Thymus (tissue), 11 donors: ENCODE data around the gene EGFR. TPM values are rescaled to one million over a fixed set of nuclear protein-coding genes. Genes with fewer than 3 reads are reported as not detected.

ENCODE experiments used
- DNase-seq, 9 donors: peaks; one replicate each; pipeline ENCODE4 v3.0.0-alpha.2; 2013; ENCODE audit warnings: low spot score in 9 of 9, low read depth in 6 of 9, missing footprints in 1 of 9
- H3K27ac ChIP-seq, 2 donors: one replicate each; pipeline ENCODE4 v1.5.1; 2013; ENCODE audit warnings: control low read depth in 1 of 2, low read depth in 1 of 2, low read length in 1 of 2, mild to moderate bottlenecking in 1 of 2, moderate library complexity in 1 of 2
- H3K27me3 ChIP-seq, 2 donors: one replicate each; pipeline ENCODE4 v1.5.1; 2013; ENCODE audit warnings: low read length in 1 of 2; ENCODE audit not compliant: control insufficient read depth in 2 of 2, insufficient read depth in 1 of 2
- H3K36me3 ChIP-seq, 2 donors: one replicate each; pipeline ENCODE4 v1.5.1; 2013; ENCODE audit warnings: low read length in 1 of 2, mild to moderate bottlenecking in 1 of 2, moderate library complexity in 1 of 2; ENCODE audit not compliant: control insufficient read depth in 2 of 2, insufficient read depth in 2 of 2
- H3K4me1 ChIP-seq, 2 donors: one replicate each; pipeline ENCODE4 v1.5.1; 2013; ENCODE audit warnings: low read length in 2 of 2; ENCODE audit not compliant: control insufficient read depth in 2 of 2, insufficient read depth in 2 of 2
- H3K4me3 ChIP-seq, 2 donors: one replicate each; pipeline ENCODE4 v1.5.1; 2013; ENCODE audit warnings: low read length in 2 of 2, control low read depth in 1 of 2, mild to moderate bottlenecking in 1 of 2
- H3K9me3 ChIP-seq, 2 donors: one replicate each; pipeline ENCODE4 v1.5.1; 2013; ENCODE audit warnings: low read length in 1 of 2, mild to moderate bottlenecking in 1 of 2; ENCODE audit not compliant: control insufficient read depth in 2 of 2, insufficient read depth in 1 of 2
- WGBS: extraction: QIAGEN DNeasy Blood & Tissue Kit; methylation state at CpG from one replicate; pipeline ENCODE4 v1.1.7; 2013; 5-methylcytosine and 5-hydroxymethylcytosine counted together
- polyA plus RNA-seq: library from polyadenylated mRNA; stranded (reverse); fragments of 200-250 nt; gene quantifications from one replicate; pipeline ENCODE4 v1.2.3, GENCODE V29; 2013
- total RNA-seq: library from RNA; stranded (reverse); fragments of 120-200 nt; gene quantifications from one replicate; pipeline ENCODE4 v1.2.4, GENCODE V29; 2013
- donor health status: healthy.

The EGFR gene
- total and polyA plus RNA-seq, 2 donors, result 14.2 to 19.5 TPM

- H3K4me3 ChIP-seq, result no peak overlapping the region
- no peaks in the 10 kb centered on the region for H3K36me3 ChIP-seq
- no peaks in the 10 kb centered on the region for H3K27me3 ChIP-seq
- H3K9me3 ChIP-seq, result no peaks in the 10 kb centered on the region
- no peak for DNase-seq
- WGBS, result 83% methylated on average over 15 of the region's 15 CpGs
- H3K4me1 ChIP-seq, result no peaks in the 10 kb centered on the region
- H3K27ac ChIP-seq, result no peak overlapping the region
Measured at GRCh38 chr7:55237156-55237893, 218.5 kb downstream of the EGFR start.

GRCh38 chr7:55239406-55239805 lies 220.6 kb downstream of the EGFR start:
- no peaks in the 10 kb centered on the region for H3K36me3 ChIP-seq
- H3K9me3 ChIP-seq, result no peaks in the 10 kb centered on the region
- no peak overlapping the region for H3K4me3 ChIP-seq
- H3K27ac ChIP-seq, result no peak overlapping the region
- no peaks in the 10 kb centered on the region for H3K27me3 ChIP-seq
- no peak for DNase-seq
- H3K4me1 ChIP-seq, result no peaks in the 10 kb centered on the region
- 87% methylated on average over 3 of the region's 3 CpGs for WGBS

- DNase-seq, result no peak
- Histone ChIP-seq H3K27ac (no peak overlapping the region), H3K36me3 (no peaks in the 10 kb centered on the region), H3K4me3 (no peak overlapping the region), H3K9me3 (no peaks in the 10 kb centered on the region), H3K4me1 (no peaks in the 10 kb centered on the region), H3K27me3 (no peaks in the 10 kb centered on the region)
- 89% methylated on average over 16 of the region's 16 CpGs for WGBS
Measured at GRCh38 chr7:55240418-55241142, 221.8 kb downstream of the EGFR start.

- H3K27ac ChIP-seq, result no peak overlapping the region
Measured at GRCh38 chr7:55241958-55242357, 223.1 kb downstream of the EGFR start.

GRCh38 chr7:55242613-55243012 lies 223.8 kb downstream of the EGFR start:
- H3K4me3 ChIP-seq, result no peak overlapping the region
- no peak overlapping the region for H3K27ac ChIP-seq
- no peaks in the 10 kb centered on the region for H3K9me3 ChIP-seq
- H3K4me1 ChIP-seq, result no peaks in the 10 kb centered on the region
- WGBS, result 84% methylated on average over 2 of the region's 2 CpGs
- no peaks in the 10 kb centered on the region for H3K27me3 ChIP-seq
- no peak for DNase-seq
- no peaks in the 10 kb centered on the region for H3K36me3 ChIP-seq

More at GRCh38 chr7:55241958-55242357, 223.1 kb downstream of the EGFR start:
- no peaks in the 10 kb centered on the region for H3K9me3 ChIP-seq
- H3K4me3 ChIP-seq, result no peak overlapping the region
- H3K36me3 ChIP-seq, result no peaks in the 10 kb centered on the region
- no peaks in the 10 kb centered on the region for H3K4me1 ChIP-seq
- H3K27me3 ChIP-seq, result no peaks in the 10 kb centered on the region
- no peak for DNase-seq
- WGBS, result 98% methylated on average over 6 of the region's 6 CpGs

GRCh38 chr7:55244006-55244745 lies 225.4 kb downstream of the EGFR start:
- no peaks in the 10 kb centered on the region for H3K36me3 ChIP-seq
- H3K4me1 ChIP-seq, result no peaks in the 10 kb centered on the region
- WGBS, result 94% methylated on average over 13 of the region's 13 CpGs
- H3K9me3 ChIP-seq, result no peaks in the 10 kb centered on the region
- H3K27ac ChIP-seq, result no peak overlapping the region
- no peaks in the 10 kb centered on the region for H3K27me3 ChIP-seq
- no peak for DNase-seq
- no peak overlapping the region for H3K4me3 ChIP-seq

GRCh38 chr7:55245271-55245723 lies 226.5 kb downstream of the EGFR start:
- 93% methylated on average over 11 of the region's 11 CpGs for WGBS
- Histone ChIP-seq H3K9me3 (no peaks in the 10 kb centered on the region), H3K36me3 (no peaks in the 10 kb centered on the region), H3K27me3 (peaks cover 0 to 2% of the 10 kb centered on the region in 2 donors), H3K4me1 (no peaks in the 10 kb centered on the region), H3K27ac (no peak overlapping the region), H3K4me3 (no peak overlapping the region)
- DNase-seq, result no peak

- Histone ChIP-seq H3K4me3 (no peak overlapping the region), H3K27ac (no peak overlapping the region), H3K9me3 (no peaks in the 10 kb centered on the region), H3K4me1 (no peaks in the 10 kb centered on the region), H3K27me3 (peaks cover 0 to 2% of the 10 kb centered on the region in 2 donors), H3K36me3 (no peaks in the 10 kb centered on the region)
- 89% methylated on average over 5 of the region's 5 CpGs for WGBS
- no peak for DNase-seq
Measured at GRCh38 chr7:55246171-55246570, 227.4 kb downstream of the EGFR start.

GRCh38 chr7:55247428-55247827 lies 228.6 kb downstream of the EGFR start:
- no peak for DNase-seq

More at GRCh38 chr7:55247428-55247827, 228.6 kb downstream of the EGFR start:
- Histone ChIP-seq H3K36me3 (no peaks in the 10 kb centered on the region), H3K27me3 (peaks cover 2 to 10% of the 10 kb centered on the region in 2 donors), H3K27ac (no peak overlapping the region), H3K4me3 (no peak overlapping the region), H3K4me1 (no peaks in the 10 kb centered on the region), H3K9me3 (no peaks in the 10 kb centered on the region)
- WGBS, result 97% methylated on average over 1 of the region's 1 CpG
